Pulmonary artery endothelial cell (primary cell): ENCODE results near the gene FYB1. TPM values are rescaled to one million over a fixed set of nuclear protein-coding genes. Genes with fewer than 3 reads are reported as not detected.
"Not testable (repeated sequence)": the region's sequence is repeated elsewhere in the genome, so short reads cannot be mapped to it uniquely, and the experiment has no call there.

Source experiments
- DNase-seq: peaks from one replicate; pipeline ENCODE4 v3.0.0-alpha.2; 2011; ENCODE audit warnings: low read depth, low spot score
- total RNA-seq: library from RNA; depleted of rRNA; stranded (reverse); fragments of >200 nt; gene quantifications from 2 replicates; pipeline ENCODE4 v1.2.3, GENCODE V29; 2014

The FYB1 gene
- total RNA-seq, result 0.13 TPM in 1 of 2 replicates, not detected in the other

GRCh38 chr5:39219437-39219836 lies at the start of gene FYB1:
TSS of gene FYB1 (minus strand) at chr5:39219563. CDS start at chr5:39202960, 16,603 bp downstream.
- no peak for DNase-seq

- no peak for DNase-seq
Measured at GRCh38 chr5:39267186-39267585, 47.8 kb upstream of the FYB1 start.

GRCh38 chr5:39266442-39266841 lies 47.1 kb upstream of the FYB1 start:
- no peak for DNase-seq

GRCh38 chr5:39264528-39264927 lies 45.2 kb upstream of the FYB1 start:
- DNase-seq, result no peak

- no peak for DNase-seq
Measured at GRCh38 chr5:39262981-39263380, 43.6 kb upstream of the FYB1 start.

GRCh38 chr5:39260095-39260494 lies 40.7 kb upstream of the FYB1 start:
- DNase-seq, result no peak

- DNase-seq, result no peak
Measured at GRCh38 chr5:39257554-39257953, 38.2 kb upstream of the FYB1 start.

- peak; percentile 35 for DNase-seq
Measured at GRCh38 chr5:39256477-39257235, 37.3 kb upstream of the FYB1 start.

- DNase-seq, result no peak
Measured at GRCh38 chr5:39255406-39255805, 36.0 kb upstream of the FYB1 start.

GRCh38 chr5:39254671-39255070 lies 35.3 kb upstream of the FYB1 start:
- DNase-seq, result no peak

- no peak for DNase-seq
Measured at GRCh38 chr5:39253196-39253595, 33.8 kb upstream of the FYB1 start.

GRCh38 chr5:39249564-39250274 lies 30.4 kb upstream of the FYB1 start:
- DNase-seq, result no peak

- DNase-seq, result no peak
Measured at GRCh38 chr5:39249069-39249468, 29.7 kb upstream of the FYB1 start.

- no peak for DNase-seq
Measured at GRCh38 chr5:39240750-39241149, 21.4 kb upstream of the FYB1 start.

GRCh38 chr5:39238366-39239105 lies 19.2 kb upstream of the FYB1 start:
- DNase-seq, result no peak

- DNase-seq, result no peak
Measured at GRCh38 chr5:39236718-39237117, 17.4 kb upstream of the FYB1 start.

GRCh38 chr5:39235648-39236047 lies 16.3 kb upstream of the FYB1 start:
- DNase-seq, result no peak

GRCh38 chr5:39234494-39234893 lies 15.1 kb upstream of the FYB1 start:
- DNase-seq, result not testable (repeated sequence)

GRCh38 chr5:39233783-39234182 lies 14.4 kb upstream of the FYB1 start:
- DNase-seq, result no peak

- DNase-seq, result peak; percentile 37
Measured at GRCh38 chr5:39231705-39232525, 12.6 kb upstream of the FYB1 start.

- no peak for DNase-seq
Measured at GRCh38 chr5:39228596-39228995, 9.2 kb upstream of the FYB1 start.
